ENCODE measurements around the gene CANT1.

- TF ChIP-seq, protein P1, sequence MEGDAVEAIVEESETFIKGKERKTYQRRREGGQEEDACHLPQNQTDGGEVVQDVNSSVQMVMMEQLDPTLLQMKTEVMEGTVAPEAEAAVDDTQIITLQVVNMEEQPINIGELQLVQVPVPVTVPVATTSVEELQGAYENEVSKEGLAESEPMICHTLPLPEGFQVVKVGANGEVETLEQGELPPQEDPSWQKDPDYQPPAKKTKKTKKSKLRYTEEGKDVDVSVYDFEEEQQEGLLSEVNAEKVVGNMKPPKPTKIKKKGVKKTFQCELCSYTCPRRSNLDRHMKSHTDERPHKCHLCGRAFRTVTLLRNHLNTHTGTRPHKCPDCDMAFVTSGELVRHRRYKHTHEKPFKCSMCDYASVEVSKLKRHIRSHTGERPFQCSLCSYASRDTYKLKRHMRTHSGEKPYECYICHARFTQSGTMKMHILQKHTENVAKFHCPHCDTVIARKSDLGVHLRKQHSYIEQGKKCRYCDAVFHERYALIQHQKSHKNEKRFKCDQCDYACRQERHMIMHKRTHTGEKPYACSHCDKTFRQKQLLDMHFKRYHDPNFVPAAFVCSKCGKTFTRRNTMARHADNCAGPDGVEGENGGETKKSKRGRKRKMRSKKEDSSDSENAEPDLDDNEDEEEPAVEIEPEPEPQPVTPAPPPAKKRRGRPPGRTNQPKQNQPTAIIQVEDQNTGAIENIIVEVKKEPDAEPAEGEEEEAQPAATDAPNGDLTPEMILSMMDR (conservative IDR thresholded peaks at IDR 0.05; ENCODE audit: low read depth, low read length): no peak
- no peak for TF ChIP-seq EZH2 (IDR thresholded peaks at IDR 0.05; ENCODE audit: borderline replicate concordance, low read depth, low read length, poor library complexity, severe bottlenecking)
Measured at GRCh38 chr17:79048826-79049755, 39.5 kb upstream of the CANT1 start.
